HG02852 (cell line): ENCODE results near the gene CPA2.

ENCODE experiments used
- ATAC-seq: cut with Tn5 transposase; IDR thresholded peaks from one replicate; pipeline ENCODE4 v1.9.1; 2021; ENCODE audit warnings: mild to moderate bottlenecking, moderate library complexity; ENCODE audit not compliant: unreplicated experiment

CPA2 gene

GRCh38 chr7:130278860-130279259 lies 12.2 kb downstream of the CPA2 start:
- no peak for ATAC-seq

- ATAC-seq = no peak
These were observed 12.6 kb downstream of the CPA2 start for GRCh38 chr7:130279286-130279685.

GRCh38 chr7:130279906-130280305 lies 13.2 kb downstream of the CPA2 start:
- no peak for ATAC-seq

- no peak for ATAC-seq
These were observed 14.6 kb downstream of the CPA2 start for GRCh38 chr7:130281260-130281659.

- ATAC-seq = no peak
These were observed 20.2 kb downstream of the CPA2 start for GRCh38 chr7:130286881-130287280.

GRCh38 chr7:130288168-130288567 lies 21.5 kb downstream of the CPA2 start:
- ATAC-seq = no peak

- ATAC-seq = no peak
These were observed 22.2 kb downstream of the CPA2 start for GRCh38 chr7:130288829-130289228.

- no peak for ATAC-seq
These were observed 22.8 kb downstream of the CPA2 start for GRCh38 chr7:130289478-130289877.

- no peak for ATAC-seq
These were observed 24.1 kb downstream of the CPA2 start for GRCh38 chr7:130290745-130291144.

- ATAC-seq = no peak
These were observed 26.1 kb downstream of the CPA2 start, which contains the start of gene CPA4 for GRCh38 chr7:130292682-130293257. Gene CPA4, plus strand, starts transcription at chr7:130293161. Its CDS starts 20 bp downstream, at chr7:130293181.

- ATAC-seq = no peak
These were observed 26.9 kb downstream of the CPA2 start for GRCh38 chr7:130293521-130293920.

GRCh38 chr7:130294314-130294713 lies 27.7 kb downstream of the CPA2 start:
- ATAC-seq = no peak

GRCh38 chr7:130296221-130296951 lies 29.7 kb downstream of the CPA2 start:
- ATAC-seq = no peak

GRCh38 chr7:130297628-130298543 lies 31.2 kb downstream of the CPA2 start:
- ATAC-seq = no peak

GRCh38 chr7:130298544-130299326 lies 32.1 kb downstream of the CPA2 start:
- ATAC-seq = no peak

GRCh38 chr7:130299866-130300265 lies 33.2 kb downstream of the CPA2 start:
- ATAC-seq = no peak

- no peak for ATAC-seq
These were observed 34.9 kb downstream of the CPA2 start for GRCh38 chr7:130301501-130302020.

- no peak for ATAC-seq
These were observed 36.0 kb downstream of the CPA2 start for GRCh38 chr7:130302649-130303048.

GRCh38 chr7:130303127-130303526 lies 36.5 kb downstream of the CPA2 start:
- no peak for ATAC-seq

GRCh38 chr7:130303551-130303950 lies 36.9 kb downstream of the CPA2 start:
- no peak for ATAC-seq

GRCh38 chr7:130303982-130304381 lies 37.3 kb downstream of the CPA2 start:
- no peak for ATAC-seq
